Upper lobe of left lung (tissue), 4 donors: ENCODE measurements around the gene PDE4B.

Experiments
- CTCF ChIP-seq, 6 experiments: fragments of 450-650 bp in 4 of 6; fragments of 200-600 bp in 2 of 6; sonication (generic) in 2 of 6; IDR thresholded peaks; one replicate each; pipeline ENCODE4 v1.5.1; 2016 to 2019; ENCODE audit warnings: antibody characterized with exemption in 6 of 6
- EP300 ChIP-seq, 4 donors: sonication (generic); formaldehyde crosslinking; IDR thresholded peaks; one replicate each; pipeline ENCODE4 v1.5.1; 2017; ENCODE audit warnings: antibody characterized with exemption in 4 of 4, control low read depth in 2 of 4
- POLR2AphosphoS5 ChIP-seq, 2 donors: sonication (generic); formaldehyde crosslinking; IDR thresholded peaks; one replicate each; pipeline ENCODE4 v1.5.1; 2017; ENCODE audit warnings: antibody characterized with exemption in 2 of 2

- no peak for TF ChIP-seq CTCF (IDR thresholded peaks at IDR 0.05)
- no peak for TF ChIP-seq POLR2AphosphoS5 (IDR thresholded peaks at IDR 0.05)
- no peak for TF ChIP-seq EP300 (IDR thresholded peaks at IDR 0.05)
These were observed 52.3 kb downstream of the PDE4B start for GRCh38 chr1:65844821-65845534.
